Measurements from ENCODE around the gene LRRC47.

DNA sequence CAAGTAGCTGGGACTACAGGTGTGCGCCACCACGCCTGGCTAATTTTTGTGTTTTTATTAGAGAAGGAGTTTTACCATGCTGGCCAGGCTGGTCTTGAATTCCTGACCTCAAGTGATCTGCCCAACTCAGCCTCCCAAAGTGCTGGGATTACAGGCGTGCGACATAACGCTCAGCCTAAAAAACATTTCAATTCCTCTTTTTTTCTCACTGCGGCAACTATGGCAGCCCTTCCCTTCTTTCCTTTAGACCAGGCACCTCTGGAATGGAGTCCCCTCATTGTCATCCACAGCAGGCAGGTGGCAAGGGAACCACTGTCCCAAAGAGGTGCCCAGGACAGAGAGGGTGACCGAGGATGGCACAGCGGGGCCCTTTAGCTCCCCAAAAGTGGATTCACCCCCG is 46.6 kb upstream of the LRRC47 start:
- TF ChIP-seq GATA2 (IDR thresholded peaks at IDR 0.05; ENCODE audit: low read depth, low read length) (no peak), GATA3 (IDR thresholded peaks at IDR 0.05; ENCODE audit: low read depth, low read length) (no peak)
